ENCODE results near the gene CD274.

CD274 gene

DNA sequence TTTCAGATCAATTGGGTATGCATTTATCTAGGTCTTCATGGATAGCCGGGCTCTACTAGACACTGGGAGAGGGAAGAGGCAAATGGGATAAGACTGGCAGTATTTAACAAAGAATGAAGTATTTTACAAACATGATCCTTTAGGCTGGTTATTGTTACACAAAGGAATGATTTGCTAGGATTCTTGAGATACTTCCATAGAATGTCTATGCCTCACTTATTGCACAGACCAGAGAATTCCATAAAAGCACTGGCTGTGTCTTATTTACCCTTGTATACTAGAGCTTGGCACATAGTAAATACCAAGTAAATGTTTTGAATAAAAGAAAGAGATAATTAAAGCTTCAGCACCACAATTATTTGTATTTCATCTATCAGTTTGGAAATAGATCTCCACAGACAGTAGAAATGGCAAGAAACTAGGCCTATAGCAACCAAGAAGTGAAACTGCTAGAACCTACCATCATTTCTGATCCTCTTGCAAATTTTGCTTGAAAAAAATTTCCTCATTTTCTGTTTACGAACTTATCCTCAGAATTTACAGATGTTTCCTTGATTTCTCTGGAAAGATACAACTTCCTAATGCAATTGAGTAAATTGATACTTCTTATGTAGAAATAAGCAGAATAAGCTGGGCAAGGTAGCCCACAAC is 63.7 kb downstream of the CD274 start:
- H3K9me3 ChIP-seq (ENCODE audit: severe bottlenecking), result no peaks in the 10 kb centered on the region
- DNase-seq (ENCODE audit: low spot score), result no peak
- H3K27me3 ChIP-seq (ENCODE audit: insufficient read depth, poor library complexity, severe bottlenecking), result no peaks in the 10 kb centered on the region
- H3K27ac ChIP-seq (ENCODE audit: poor library complexity, severe bottlenecking), result no peak overlapping the region
- peaks cover 24% of the 10 kb centered on the region for H3K4me1 ChIP-seq (ENCODE audit: insufficient read depth, poor library complexity, severe bottlenecking)
- H3K36me3 ChIP-seq (ENCODE audit: low read depth), result no peaks in the 10 kb centered on the region
- TF ChIP-seq, protein P1, sequence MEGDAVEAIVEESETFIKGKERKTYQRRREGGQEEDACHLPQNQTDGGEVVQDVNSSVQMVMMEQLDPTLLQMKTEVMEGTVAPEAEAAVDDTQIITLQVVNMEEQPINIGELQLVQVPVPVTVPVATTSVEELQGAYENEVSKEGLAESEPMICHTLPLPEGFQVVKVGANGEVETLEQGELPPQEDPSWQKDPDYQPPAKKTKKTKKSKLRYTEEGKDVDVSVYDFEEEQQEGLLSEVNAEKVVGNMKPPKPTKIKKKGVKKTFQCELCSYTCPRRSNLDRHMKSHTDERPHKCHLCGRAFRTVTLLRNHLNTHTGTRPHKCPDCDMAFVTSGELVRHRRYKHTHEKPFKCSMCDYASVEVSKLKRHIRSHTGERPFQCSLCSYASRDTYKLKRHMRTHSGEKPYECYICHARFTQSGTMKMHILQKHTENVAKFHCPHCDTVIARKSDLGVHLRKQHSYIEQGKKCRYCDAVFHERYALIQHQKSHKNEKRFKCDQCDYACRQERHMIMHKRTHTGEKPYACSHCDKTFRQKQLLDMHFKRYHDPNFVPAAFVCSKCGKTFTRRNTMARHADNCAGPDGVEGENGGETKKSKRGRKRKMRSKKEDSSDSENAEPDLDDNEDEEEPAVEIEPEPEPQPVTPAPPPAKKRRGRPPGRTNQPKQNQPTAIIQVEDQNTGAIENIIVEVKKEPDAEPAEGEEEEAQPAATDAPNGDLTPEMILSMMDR (IDR thresholded peaks at IDR 0.05; ENCODE audit: poor library complexity, severe bottlenecking), result no peak
- no peak for ATAC-seq (ENCODE audit: low read depth)
- H3K4me3 ChIP-seq (ENCODE audit: severe bottlenecking), result no peak overlapping the region

- ATAC-seq (ENCODE audit: low read depth) (no peak), DNase-seq (ENCODE audit: low spot score) (no peak)
- H3K4me3 ChIP-seq (ENCODE audit: severe bottlenecking), result no peak overlapping the region
- no peaks in the 10 kb centered on the region; the same call in 1 of the 2 replicates for H3K36me3 ChIP-seq (ENCODE audit: low read depth)
- H3K9me3 ChIP-seq (ENCODE audit: severe bottlenecking), result no peaks in the 10 kb centered on the region
- peaks cover 18% of the 10 kb centered on the region for H3K4me1 ChIP-seq (ENCODE audit: insufficient read depth, poor library complexity, severe bottlenecking)
- no peak overlapping the region for H3K27ac ChIP-seq (ENCODE audit: poor library complexity, severe bottlenecking)
- no peaks in the 10 kb centered on the region for H3K27me3 ChIP-seq (ENCODE audit: insufficient read depth, poor library complexity, severe bottlenecking)
- TF ChIP-seq, protein P1 (IDR thresholded peaks at IDR 0.05; ENCODE audit: poor library complexity, severe bottlenecking), result no peak
These were observed 64.4 kb downstream of the CD274 start for GRCh38 chr9:5514617-5515260.

DNA sequence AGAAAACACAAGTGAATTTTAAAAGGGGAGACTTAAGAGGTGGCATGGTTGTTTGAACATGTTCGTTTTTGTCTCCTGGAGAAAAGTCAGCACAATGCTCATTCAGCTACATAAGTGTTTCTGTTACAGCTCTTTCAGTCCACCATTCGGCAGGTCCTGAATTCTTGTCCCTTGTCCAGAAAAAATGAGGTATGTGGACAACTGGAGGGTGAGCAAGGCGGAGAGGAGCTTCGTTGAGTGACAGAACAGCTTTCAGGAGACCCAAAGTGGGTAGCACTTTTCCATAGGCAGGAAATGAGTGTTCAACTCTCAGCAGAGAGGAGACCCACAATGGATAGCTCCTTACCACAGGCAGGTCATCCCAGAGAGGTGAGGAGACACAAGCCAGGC is 64.9 kb downstream of the CD274 start:
- H3K27ac ChIP-seq (ENCODE audit: poor library complexity, severe bottlenecking), result no peak overlapping the region
- ATAC-seq (ENCODE audit: low read depth) (no peak), DNase-seq (ENCODE audit: low spot score) (no peak)
- no peaks in the 10 kb centered on the region for H3K27me3 ChIP-seq (ENCODE audit: insufficient read depth, poor library complexity, severe bottlenecking)
- TF ChIP-seq, protein P1 (IDR thresholded peaks at IDR 0.05; ENCODE audit: poor library complexity, severe bottlenecking), result no peak
- H3K9me3 ChIP-seq (ENCODE audit: severe bottlenecking), result no peaks in the 10 kb centered on the region
- peaks cover 13% of the 10 kb centered on the region for H3K4me1 ChIP-seq (ENCODE audit: insufficient read depth, poor library complexity, severe bottlenecking)
- H3K4me3 ChIP-seq (ENCODE audit: severe bottlenecking), result no peak overlapping the region
- no peaks in the 10 kb centered on the region; the same call in 1 of the 2 replicates for H3K36me3 ChIP-seq (ENCODE audit: low read depth)

DNA sequence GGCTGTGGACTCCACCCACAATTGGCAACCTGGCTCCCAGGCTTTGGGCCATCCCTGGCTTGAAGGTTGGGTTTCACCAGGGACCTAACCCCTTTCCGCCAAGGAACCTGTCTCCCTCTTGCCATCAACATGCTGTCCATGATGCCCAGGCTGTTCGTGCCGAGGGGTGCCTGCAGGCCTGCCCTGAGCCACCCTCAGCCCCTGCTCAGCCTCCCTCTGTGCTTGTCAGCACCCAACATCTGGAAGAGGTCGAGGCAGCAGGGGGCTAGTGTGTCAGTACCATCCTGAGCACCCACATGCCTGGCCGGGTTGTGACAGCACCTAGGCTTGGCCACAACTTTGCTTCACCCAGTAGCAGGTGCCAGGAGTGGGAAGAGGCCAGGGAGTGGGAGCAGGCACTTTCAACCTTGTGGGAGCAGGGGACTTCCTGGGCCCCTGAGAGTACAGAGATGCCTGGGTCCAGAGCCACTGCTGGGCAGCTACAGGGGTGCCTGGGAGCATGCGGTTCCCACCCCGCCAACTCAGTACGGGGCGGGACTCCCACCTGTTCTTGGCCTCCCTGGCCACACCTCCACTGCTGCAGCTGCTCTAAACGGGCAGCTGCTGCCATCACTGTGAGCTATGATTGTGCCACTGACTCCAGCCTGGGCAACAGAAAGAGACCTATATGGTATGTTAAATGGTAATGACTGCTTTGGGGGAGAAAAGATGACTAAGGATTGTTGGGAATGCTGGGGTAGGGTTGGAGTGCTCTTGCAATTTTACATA is 66.3 kb downstream of the CD274 start:
- no peaks in the 10 kb centered on the region; the same call in 1 of the 2 replicates for H3K36me3 ChIP-seq (ENCODE audit: low read depth)
- H3K27me3 ChIP-seq (ENCODE audit: insufficient read depth, poor library complexity, severe bottlenecking), result no peaks in the 10 kb centered on the region
- no peaks in the 10 kb centered on the region for H3K9me3 ChIP-seq (ENCODE audit: severe bottlenecking)
- peaks cover 5% of the 10 kb centered on the region for H3K4me1 ChIP-seq (ENCODE audit: insufficient read depth, poor library complexity, severe bottlenecking)
- DNase-seq (ENCODE audit: low spot score) (no peak), ATAC-seq (ENCODE audit: low read depth) (no peak)
- TF ChIP-seq, protein P1 (IDR thresholded peaks at IDR 0.05; ENCODE audit: poor library complexity, severe bottlenecking), result no peak
- no peak overlapping the region for H3K27ac ChIP-seq (ENCODE audit: poor library complexity, severe bottlenecking)
- no peak overlapping the region for H3K4me3 ChIP-seq (ENCODE audit: severe bottlenecking)
